Subcutaneous adipose tissue (tissue), 4 donors: Measurements from ENCODE around the gene LRCH1. TPM values are rescaled to one million over a fixed set of nuclear protein-coding genes. Genes with fewer than 3 reads are reported as not detected.

Source experiments
- CTCF ChIP-seq: fragments of 450-650 bp; IDR thresholded peaks from one replicate; pipeline ENCODE4 v1.5.1; 2016; ENCODE audit warnings: low read depth, mild to moderate bottlenecking, control low read depth, antibody characterized with exemption, moderate library complexity
- total RNA-seq, 4 donors: library from RNA; depleted of rRNA; stranded (reverse); fragments of >200 nt; gene quantifications; one replicate each; pipeline ENCODE4 v1.1.0, GENCODE V29; 2016

Gene LRCH1
- total RNA-seq, 4 donors from 2014 or later = 18.9 to 27.5 (median 25.7) TPM

- TF ChIP-seq CTCF = no peak
Observed at GRCh38 chr13:46663206-46664037, 110.5 kb downstream of the LRCH1 start.

GRCh38 chr13:46664195-46664594 is 111.2 kb downstream of the LRCH1 start:
- no peak for TF ChIP-seq CTCF

- no peak for TF ChIP-seq CTCF
Observed at GRCh38 chr13:46665248-46665632, 112.3 kb downstream of the LRCH1 start.

- TF ChIP-seq CTCF = no peak
Observed at GRCh38 chr13:46665633-46666482, 112.9 kb downstream of the LRCH1 start.

GRCh38 chr13:46666727-46667456 is 113.9 kb downstream of the LRCH1 start:
- no peak for TF ChIP-seq CTCF

- no peak for TF ChIP-seq CTCF
Observed at GRCh38 chr13:46667687-46668281, 114.8 kb downstream of the LRCH1 start.
